ENCODE measurements around the gene MIB1.

DNA sequence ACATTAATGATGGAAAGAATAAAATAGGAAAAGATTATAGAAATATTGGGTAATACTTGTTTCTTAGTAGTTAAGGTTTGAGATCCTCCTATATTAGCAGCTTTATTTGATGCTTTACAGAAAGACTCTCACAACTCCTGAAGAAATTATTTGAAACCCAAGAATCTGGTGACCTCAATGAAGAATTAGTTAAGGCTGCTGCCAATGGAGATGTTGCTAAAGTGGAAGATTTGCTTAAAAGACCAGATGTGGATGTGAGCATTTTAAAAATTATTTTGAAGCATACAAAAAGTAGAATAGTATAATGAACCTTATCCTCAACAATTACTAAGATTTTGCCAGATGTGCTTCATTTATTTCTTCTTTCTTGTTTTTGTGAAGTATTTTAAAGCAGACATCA is 59.1 kb downstream of the MIB1 start:
- TF ChIP-seq, protein P1, sequence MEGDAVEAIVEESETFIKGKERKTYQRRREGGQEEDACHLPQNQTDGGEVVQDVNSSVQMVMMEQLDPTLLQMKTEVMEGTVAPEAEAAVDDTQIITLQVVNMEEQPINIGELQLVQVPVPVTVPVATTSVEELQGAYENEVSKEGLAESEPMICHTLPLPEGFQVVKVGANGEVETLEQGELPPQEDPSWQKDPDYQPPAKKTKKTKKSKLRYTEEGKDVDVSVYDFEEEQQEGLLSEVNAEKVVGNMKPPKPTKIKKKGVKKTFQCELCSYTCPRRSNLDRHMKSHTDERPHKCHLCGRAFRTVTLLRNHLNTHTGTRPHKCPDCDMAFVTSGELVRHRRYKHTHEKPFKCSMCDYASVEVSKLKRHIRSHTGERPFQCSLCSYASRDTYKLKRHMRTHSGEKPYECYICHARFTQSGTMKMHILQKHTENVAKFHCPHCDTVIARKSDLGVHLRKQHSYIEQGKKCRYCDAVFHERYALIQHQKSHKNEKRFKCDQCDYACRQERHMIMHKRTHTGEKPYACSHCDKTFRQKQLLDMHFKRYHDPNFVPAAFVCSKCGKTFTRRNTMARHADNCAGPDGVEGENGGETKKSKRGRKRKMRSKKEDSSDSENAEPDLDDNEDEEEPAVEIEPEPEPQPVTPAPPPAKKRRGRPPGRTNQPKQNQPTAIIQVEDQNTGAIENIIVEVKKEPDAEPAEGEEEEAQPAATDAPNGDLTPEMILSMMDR (IDR thresholded peaks at IDR 0.05; ENCODE audit: poor library complexity), result no peak
- TF ChIP-seq EZH2phosphoT487 (IDR thresholded peaks at IDR 0.05; ENCODE audit: low read depth, severe bottlenecking, unreplicated experiment), result no peak

Data from hepatocyte (in vitro differentiated cells).